ENCODE data around the gene C7orf25. TPM values are rescaled to one million over a fixed set of nuclear protein-coding genes. Genes with fewer than 3 reads are reported as not detected.

Gene C7orf25
- total RNA-seq, 1 experiment from 2014 or later = 5.5 TPM

DNA sequence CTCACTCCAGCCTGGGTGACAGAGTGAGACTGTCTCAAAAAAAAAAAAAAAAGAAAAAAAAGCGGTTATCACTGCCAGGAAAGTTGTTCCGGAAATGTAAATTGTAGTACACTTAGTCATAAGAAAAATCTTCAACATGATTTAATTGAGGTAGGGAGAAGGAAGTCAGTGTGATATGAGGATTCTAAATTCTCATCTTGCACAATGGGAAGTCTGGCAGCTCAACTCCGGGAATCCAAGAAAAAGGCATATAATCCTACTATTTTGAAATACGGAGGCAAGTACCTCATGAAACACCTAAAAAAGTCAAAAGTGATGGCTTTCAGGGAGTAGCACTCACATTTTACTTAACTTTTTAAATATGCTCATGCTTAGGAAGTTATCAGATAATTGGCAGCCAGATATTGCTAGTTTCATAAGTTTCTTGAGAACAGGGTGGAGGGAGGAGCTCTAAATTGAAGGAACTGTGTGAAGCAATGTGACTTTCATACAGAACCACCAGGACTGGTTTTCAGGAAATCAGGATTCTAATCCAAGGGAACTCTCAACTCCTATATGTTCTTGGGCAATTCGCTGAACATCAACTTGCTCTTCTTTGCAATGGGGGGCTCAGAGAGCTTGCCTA is 2.7 kb upstream of the C7orf25 start (continued):
- TF ChIP-seq SMAD4 (CRISPR knock-in tag; IDR thresholded peaks at IDR 0.05) (no peak), ZNF317 (CRISPR knock-in tag; IDR thresholded peaks at IDR 0.05; ENCODE audit: borderline replicate concordance, low read depth) (no peak), NFATC4 (CRISPR knock-in tag; IDR thresholded peaks at IDR 0.05) (no peak), EMX1 (CRISPR knock-in tag; IDR thresholded peaks at IDR 0.05) (no peak), ZNF263 (CRISPR knock-in tag; IDR thresholded peaks at IDR 0.05; ENCODE audit: low read depth) (no peak)
- TF ChIP-seq, protein P1, sequence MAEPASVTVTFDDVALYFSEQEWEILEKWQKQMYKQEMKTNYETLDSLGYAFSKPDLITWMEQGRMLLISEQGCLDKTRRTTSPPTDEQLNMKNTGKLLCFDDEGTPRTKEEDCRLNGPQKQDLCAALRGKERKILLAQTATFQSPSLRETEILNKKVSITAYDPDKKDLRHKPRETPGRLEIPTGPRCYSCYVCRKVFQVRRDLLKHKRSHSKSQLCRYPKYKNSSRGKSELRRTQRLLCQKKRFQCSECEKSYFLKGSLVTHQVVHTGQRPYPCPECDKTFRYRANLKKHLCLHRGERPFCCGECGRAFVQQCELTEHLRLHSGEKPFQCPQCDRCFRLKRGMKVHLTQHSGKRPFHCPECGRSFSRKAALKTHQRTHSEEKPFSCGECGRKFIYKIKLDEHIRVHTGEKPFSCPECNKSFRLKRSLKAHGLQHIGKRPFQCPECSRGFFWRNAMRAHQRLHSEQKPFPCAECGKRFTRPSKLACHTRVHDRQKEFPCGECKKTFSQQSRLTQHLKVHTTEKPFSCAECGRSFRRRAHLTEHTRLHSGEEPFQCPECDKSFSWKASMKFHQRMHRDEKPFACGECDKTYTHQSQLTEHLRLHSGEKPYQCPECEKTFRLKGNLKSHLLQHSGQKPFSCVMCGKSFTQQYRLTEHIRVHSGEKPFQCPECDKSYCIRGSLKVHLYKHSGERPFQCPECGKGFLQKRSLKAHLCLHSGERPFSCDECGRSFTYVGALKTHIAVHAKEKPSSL (CRISPR knock-in tag; conservative IDR thresholded peaks at IDR 0.05) = no peak
- TF ChIP-seq, protein P2, sequence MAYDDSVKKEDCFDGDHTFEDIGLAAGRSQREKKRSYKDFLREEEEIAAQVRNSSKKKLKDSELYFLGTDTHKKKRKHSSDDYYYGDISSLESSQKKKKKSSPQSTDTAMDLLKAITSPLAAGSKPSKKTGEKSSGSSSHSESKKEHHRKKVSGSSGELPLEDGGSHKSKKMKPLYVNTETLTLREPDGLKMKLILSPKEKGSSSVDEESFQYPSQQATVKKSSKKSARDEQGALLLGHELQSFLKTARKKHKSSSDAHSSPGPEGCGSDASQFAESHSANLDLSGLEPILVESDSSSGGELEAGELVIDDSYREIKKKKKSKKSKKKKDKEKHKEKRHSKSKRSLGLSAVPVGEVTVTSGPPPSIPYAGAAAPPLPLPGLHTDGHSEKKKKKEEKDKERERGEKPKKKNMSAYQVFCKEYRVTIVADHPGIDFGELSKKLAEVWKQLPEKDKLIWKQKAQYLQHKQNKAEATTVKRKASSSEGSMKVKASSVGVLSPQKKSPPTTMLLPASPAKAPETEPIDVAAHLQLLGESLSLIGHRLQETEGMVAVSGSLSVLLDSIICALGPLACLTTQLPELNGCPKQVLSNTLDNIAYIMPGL (CRISPR knock-in tag; IDR thresholded peaks at IDR 0.05) = no peak

DNA sequence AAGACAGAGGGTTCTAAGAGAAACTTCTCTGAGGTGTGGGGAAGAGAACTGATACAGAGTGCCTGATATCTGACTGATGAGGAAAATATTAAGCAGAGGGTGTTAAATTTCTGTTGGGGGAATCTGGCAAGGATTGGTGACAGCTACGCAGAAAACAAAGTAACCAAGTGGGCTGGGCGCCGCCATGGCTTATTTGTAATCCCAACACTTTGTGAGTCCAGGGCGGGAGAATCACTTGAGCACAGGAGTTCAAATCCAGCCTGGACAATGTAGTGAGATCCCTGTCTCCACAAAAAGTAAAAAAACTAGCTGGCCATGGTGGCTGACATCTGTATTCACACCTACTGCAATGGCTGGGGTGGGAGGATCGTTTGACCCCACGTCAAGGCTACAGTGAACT is 2.1 kb upstream of the C7orf25 start:
- Mint-ChIP-seq H3K27me3 (ENCODE audit: low read depth) (no peaks in the 10 kb centered on the region), H3K4me1 (peaks cover 36% of the 10 kb centered on the region), H3K27ac (no peak overlapping the region), H3K36me3 (peaks cover 53% of the 10 kb centered on the region), H3K4me3 (no peak overlapping the region), H3K9me3 (no peaks in the 10 kb centered on the region)
- CTCF ChIA-PET = no interaction called here
- DNase-seq (ENCODE audit: low spot score) = no peak
- ATAC-seq = no peak
- POLR2A ChIA-PET = no interaction called here
- TF ChIP-seq ZNF121 (CRISPR knock-in tag; IDR thresholded peaks at IDR 0.05) (peak; percentile 80; the same call in 1 of the 2 replicates), ELF4 (CRISPR knock-in tag; IDR thresholded peaks at IDR 0.05; ENCODE audit: low read depth) (no peak)

- ATAC-seq = no peak
- no peak for DNase-seq (ENCODE audit: low spot score)
- CTCF ChIA-PET = no interaction called here
- Mint-ChIP-seq H3K27ac (no peak overlapping the region; the same call in 1 of the 2 replicates), H3K9me3 (no peaks in the 10 kb centered on the region), H3K4me3 (no peak overlapping the region), H3K27me3 (ENCODE audit: low read depth) (no peaks in the 10 kb centered on the region), H3K36me3 (peaks cover 48% of the 10 kb centered on the region), H3K4me1 (peaks cover 36% of the 10 kb centered on the region)
- POLR2A ChIA-PET = no interaction called here
- TF ChIP-seq E2F1 (CRISPR knock-in tag; IDR thresholded peaks at IDR 0.05) (no peak), FOXJ3 (CRISPR knock-in tag; IDR thresholded peaks at IDR 0.05; ENCODE audit: borderline replicate concordance) (no peak), ATF6 (CRISPR knock-in tag; IDR thresholded peaks at IDR 0.05) (no peak), USF2 (CRISPR knock-in tag; IDR thresholded peaks at IDR 0.05) (no peak), CTCF (IDR thresholded peaks at IDR 0.05) (no peak), KAT7 (CRISPR knock-in tag; IDR thresholded peaks at IDR 0.05; ENCODE audit: borderline replicate concordance) (no peak), SMAD4 (CRISPR knock-in tag; IDR thresholded peaks at IDR 0.05) (no peak), CREM (CRISPR knock-in tag; IDR thresholded peaks at IDR 0.05) (no peak)
- TF ChIP-seq, protein P3, sequence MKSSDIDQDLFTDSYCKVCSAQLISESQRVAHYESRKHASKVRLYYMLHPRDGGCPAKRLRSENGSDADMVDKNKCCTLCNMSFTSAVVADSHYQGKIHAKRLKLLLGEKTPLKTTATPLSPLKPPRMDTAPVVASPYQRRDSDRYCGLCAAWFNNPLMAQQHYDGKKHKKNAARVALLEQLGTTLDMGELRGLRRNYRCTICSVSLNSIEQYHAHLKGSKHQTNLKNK (CRISPR knock-in tag; IDR thresholded peaks at IDR 0.05) = no peak
- TF ChIP-seq, protein P4, sequence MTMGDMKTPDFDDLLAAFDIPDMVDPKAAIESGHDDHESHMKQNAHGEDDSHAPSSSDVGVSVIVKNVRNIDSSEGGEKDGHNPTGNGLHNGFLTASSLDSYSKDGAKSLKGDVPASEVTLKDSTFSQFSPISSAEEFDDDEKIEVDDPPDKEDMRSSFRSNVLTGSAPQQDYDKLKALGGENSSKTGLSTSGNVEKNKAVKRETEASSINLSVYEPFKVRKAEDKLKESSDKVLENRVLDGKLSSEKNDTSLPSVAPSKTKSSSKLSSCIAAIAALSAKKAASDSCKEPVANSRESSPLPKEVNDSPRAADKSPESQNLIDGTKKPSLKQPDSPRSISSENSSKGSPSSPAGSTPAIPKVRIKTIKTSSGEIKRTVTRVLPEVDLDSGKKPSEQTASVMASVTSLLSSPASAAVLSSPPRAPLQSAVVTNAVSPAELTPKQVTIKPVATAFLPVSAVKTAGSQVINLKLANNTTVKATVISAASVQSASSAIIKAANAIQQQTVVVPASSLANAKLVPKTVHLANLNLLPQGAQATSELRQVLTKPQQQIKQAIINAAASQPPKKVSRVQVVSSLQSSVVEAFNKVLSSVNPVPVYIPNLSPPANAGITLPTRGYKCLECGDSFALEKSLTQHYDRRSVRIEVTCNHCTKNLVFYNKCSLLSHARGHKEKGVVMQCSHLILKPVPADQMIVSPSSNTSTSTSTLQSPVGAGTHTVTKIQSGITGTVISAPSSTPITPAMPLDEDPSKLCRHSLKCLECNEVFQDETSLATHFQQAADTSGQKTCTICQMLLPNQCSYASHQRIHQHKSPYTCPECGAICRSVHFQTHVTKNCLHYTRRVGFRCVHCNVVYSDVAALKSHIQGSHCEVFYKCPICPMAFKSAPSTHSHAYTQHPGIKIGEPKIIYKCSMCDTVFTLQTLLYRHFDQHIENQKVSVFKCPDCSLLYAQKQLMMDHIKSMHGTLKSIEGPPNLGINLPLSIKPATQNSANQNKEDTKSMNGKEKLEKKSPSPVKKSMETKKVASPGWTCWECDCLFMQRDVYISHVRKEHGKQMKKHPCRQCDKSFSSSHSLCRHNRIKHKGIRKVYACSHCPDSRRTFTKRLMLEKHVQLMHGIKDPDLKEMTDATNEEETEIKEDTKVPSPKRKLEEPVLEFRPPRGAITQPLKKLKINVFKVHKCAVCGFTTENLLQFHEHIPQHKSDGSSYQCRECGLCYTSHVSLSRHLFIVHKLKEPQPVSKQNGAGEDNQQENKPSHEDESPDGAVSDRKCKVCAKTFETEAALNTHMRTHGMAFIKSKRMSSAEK (CRISPR knock-in tag; IDR thresholded peaks at IDR 0.05; ENCODE audit: borderline replicate concordance) = no peak
Observed at GRCh38 chr7:42913591-42913990, 1.7 kb upstream of the C7orf25 start.
